ENCODE measurements around the gene FIGNL2. TPM values are rescaled to one million over a fixed set of nuclear protein-coding genes. Genes with fewer than 3 reads are reported as not detected.

Gene FIGNL2
- total and polyA plus RNA-seq, 2 of the 13 experiments (the other 11 are each of a cell fraction or from before 2014, with no cell fraction given): 0.82 to 1.00 TPM

- no peaks in the 10 kb centered on the region for H3K36me3 ChIP-seq (replicated peaks in 1 of 2; ENCODE audit: control insufficient read depth in 1 of 2, insufficient read depth in 2 of 2, low read length in 2 of 2)
- intact Hi-C loops (cut with micrococcal nuclease; ENCODE audit: unreplicated experiment) (no loop called here), in situ Hi-C loops (cut with HindIII; ENCODE audit: extremely low pct_ligation_motif_present, low pct_unique_long_range_greater_than_20kb) (no loop called here)
- no peaks in the 10 kb centered on the region for H3K9me3 ChIP-seq (ENCODE audit: low read length)
- TF ChIP-seq TERF1 (CRISPR knock-in tag; IDR thresholded peaks at IDR 0.05): no peak
- no peak for TF ChIP-seq ZNF704 (CRISPR knock-in tag; IDR thresholded peaks at IDR 0.05; ENCODE audit: borderline replicate concordance)
- TF ChIP-seq HNRNPLL (IDR thresholded peaks at IDR 0.05; ENCODE audit: low read depth, low read length, poor library complexity, severe bottlenecking): no peak
- no peak for TF ChIP-seq STAT5B (CRISPR knock-in tag; IDR thresholded peaks at IDR 0.05)
- no peak for TF ChIP-seq DNMT1 (CRISPR knock-in tag; IDR thresholded peaks at IDR 0.05)
- TF ChIP-seq ARID2 (CRISPR knock-in tag; IDR thresholded peaks at IDR 0.05; ENCODE audit: borderline replicate concordance): no peak
- TF ChIP-seq NBN (conservative IDR thresholded peaks at IDR 0.05): no peak
- no peak for TF ChIP-seq RBAK (CRISPR knock-in tag; IDR thresholded peaks at IDR 0.05)
- H3K79me2 ChIP-seq (ENCODE audit: insufficient read depth, low read length): no peaks in the 10 kb centered on the region
- ChIA-PET POLR2A (no interaction called here), CTCF (ENCODE audit: low intra/inter-chr PET ratio, low total read pairs) (no interaction called here)
- WGBS (ENCODE audit: low lambda C conversion rate): 36% methylated on average over 11 of the region's 12 CpGs
- FAIRE-seq: no peak
- H3K4me2 ChIP-seq (ENCODE audit: low read depth, low read length): no peak overlapping the region
- no peak overlapping the region for H2AFZ ChIP-seq (ENCODE audit: low read length)
- no peak for DNase-seq (ENCODE audit: low spot score)
- peaks cover 8 to 47% of the 10 kb centered on the region in 2 experiments; a peak in 4 of 5 replicates for H3K27me3 ChIP-seq (ENCODE audit: control insufficient read depth in 1 of 2, insufficient read depth in 2 of 2, low read length in 2 of 2)
- H3K4me3 ChIP-seq (replicated peaks in 1 of 3; ENCODE audit: insufficient read depth in 1 of 3, low read depth in 2 of 3, low read length in 3 of 3): no peak overlapping the region
- H3K27ac ChIP-seq (ENCODE audit: extremely low read length, insufficient read depth, low read length): no peak overlapping the region
- H4K20me1 ChIP-seq (ENCODE audit: insufficient read depth, low read length): no peaks in the 10 kb centered on the region
- no peak overlapping the region for H3K9ac ChIP-seq (ENCODE audit: insufficient read depth, low read depth, low read length)
- H3K4me1 ChIP-seq (ENCODE audit: insufficient read depth, low read length): peaks cover 61% of the 10 kb centered on the region
- ATAC-seq: no peak
- BruUV-seq (replicated peaks): no TSS peak
Observed at GRCh38 chr12:51867796-51868428, 19.4 kb upstream of the FIGNL2 start.

All from HepG2 (cell line).